Measurements from ENCODE around the gene MYO5B. TPM values are rescaled to one million over a fixed set of nuclear protein-coding genes. Genes with fewer than 3 reads are reported as not detected.

MYO5B gene
- total RNA-seq, 1 donor from 2014 or later: 0.21 TPM

GRCh38 chr18:50126471-50126870 is 68.5 kb downstream of the MYO5B start:
- Histone ChIP-seq H3K36me3 (no peaks in the 10 kb centered on the region), H3K9me3 (no peaks in the 10 kb centered on the region), H3K27me3 (no peaks in the 10 kb centered on the region), H3K27ac (no peak overlapping the region), H3K4me3 (no peak overlapping the region), H3K4me1 (no peaks in the 10 kb centered on the region)
- intact Hi-C loops (cut with DNase I): no loop called here
- DNase-seq (ENCODE audit: low spot score in 2 of 2): no peak
- TF ChIP-seq CTCF (IDR thresholded peaks at IDR 0.05): no peak

- intact Hi-C loops (cut with DNase I): no loop called here
- no peak for TF ChIP-seq CTCF (IDR thresholded peaks at IDR 0.05)
- H3K9me3 ChIP-seq: no peaks in the 10 kb centered on the region
Measured at GRCh38 chr18:50125456-50125855, 69.5 kb downstream of the MYO5B start.

GRCh38 chr18:50119296-50119695 is 75.7 kb downstream of the MYO5B start:
- Histone ChIP-seq H3K4me3 (no peak overlapping the region), H3K4me1 (no peaks in the 10 kb centered on the region), H3K27me3 (no peaks in the 10 kb centered on the region), H3K27ac (no peak overlapping the region), H3K9me3 (no peaks in the 10 kb centered on the region), H3K36me3 (no peaks in the 10 kb centered on the region)
- TF ChIP-seq CTCF (IDR thresholded peaks at IDR 0.05): no peak
- intact Hi-C loops (cut with DNase I): no loop called here
- DNase-seq (ENCODE audit: low spot score in 2 of 2): no peak

More at GRCh38 chr18:50125456-50125855, 69.5 kb downstream of the MYO5B start:
- H3K4me1 ChIP-seq: no peaks in the 10 kb centered on the region
- no peaks in the 10 kb centered on the region for H3K27me3 ChIP-seq
- DNase-seq (ENCODE audit: low spot score in 2 of 2): no peak
- no peak overlapping the region for H3K4me3 ChIP-seq
- no peak overlapping the region for H3K27ac ChIP-seq
- H3K36me3 ChIP-seq: no peaks in the 10 kb centered on the region

GRCh38 chr18:50117863-50118262 is 77.1 kb downstream of the MYO5B start:
- H3K27ac ChIP-seq: no peak overlapping the region
- no peak for DNase-seq (ENCODE audit: low spot score in 2 of 2)
- no peaks in the 10 kb centered on the region for H3K36me3 ChIP-seq
- H3K4me3 ChIP-seq: no peak overlapping the region
- H3K4me1 ChIP-seq: peaks cover 0 to 4% of the 10 kb centered on the region in 2 donors
- H3K9me3 ChIP-seq: no peaks in the 10 kb centered on the region
- intact Hi-C loops (cut with DNase I): no loop called here
- H3K27me3 ChIP-seq: no peaks in the 10 kb centered on the region
- no peak for TF ChIP-seq CTCF (IDR thresholded peaks at IDR 0.05)

GRCh38 chr18:50115095-50115494 is 79.9 kb downstream of the MYO5B start:
- intact Hi-C loops (cut with DNase I): no loop called here
- no peaks in the 10 kb centered on the region for H3K36me3 ChIP-seq
- no peak overlapping the region for H3K4me3 ChIP-seq
- no peak for DNase-seq (ENCODE audit: low spot score in 2 of 2)
- H3K27me3 ChIP-seq: no peaks in the 10 kb centered on the region
- H3K4me1 ChIP-seq: peaks cover 0 to 4% of the 10 kb centered on the region in 2 donors
- no peaks in the 10 kb centered on the region for H3K9me3 ChIP-seq
- H3K27ac ChIP-seq: no peak overlapping the region
- no peak for TF ChIP-seq CTCF (IDR thresholded peaks at IDR 0.05)

- no peak overlapping the region for H3K4me3 ChIP-seq
- intact Hi-C loops (cut with DNase I): no loop called here
- H3K27me3 ChIP-seq: no peaks in the 10 kb centered on the region
- H3K36me3 ChIP-seq: no peaks in the 10 kb centered on the region
- peaks cover 0 to 4% of the 10 kb centered on the region in 2 donors for H3K4me1 ChIP-seq
- H3K9me3 ChIP-seq: no peaks in the 10 kb centered on the region
- no peak for DNase-seq (ENCODE audit: low spot score in 2 of 2)
- TF ChIP-seq CTCF (IDR thresholded peaks at IDR 0.05): no peak
- no peak overlapping the region for H3K27ac ChIP-seq
Measured at GRCh38 chr18:50114448-50114847, 80.5 kb downstream of the MYO5B start.

Measured in ascending aorta (tissue), 2 donors.